Astrocyte (in vitro differentiated cells and primary cell): ENCODE measurements around the gene PTPN20. TPM values are rescaled to one million over a fixed set of nuclear protein-coding genes. Genes with fewer than 3 reads are reported as not detected.

ENCODE experiments used
- DNase-seq: peaks from one replicate; pipeline ENCODE4 v3.0.0-alpha.2; 2010; ENCODE audit warnings: low read depth
- FAIRE-seq: peaks from 2 replicates; lab custom pipeline; 2011; peaks lifted over from hg19 to GRCh38; lab: Jason Lieb, UNC
- H2AFZ ChIP-seq: 2 replicates; pipeline ENCODE4 v1.6.0; 2012; ENCODE audit warnings: low read depth, low read length, inconsistent platforms
- H3K27ac ChIP-seq: 2 replicates; pipeline ENCODE4 v1.5.1; 2011; ENCODE audit warnings: low read depth, low read length, inconsistent platforms
- H3K27me3 ChIP-seq: 2 replicates; pipeline ENCODE4 v1.6.0; 2011; ENCODE audit warnings: low read length, inconsistent platforms; ENCODE audit not compliant: insufficient read depth
- H3K36me3 ChIP-seq: 2 replicates; pipeline ENCODE4 v1.5.1; 2011; ENCODE audit warnings: low read length, inconsistent platforms; ENCODE audit not compliant: insufficient read depth
- H3K4me1 ChIP-seq: 2 replicates; pipeline ENCODE4 v1.5.1; 2011; ENCODE audit warnings: low read length, inconsistent platforms; ENCODE audit not compliant: insufficient read depth
- H3K4me2 ChIP-seq: 2 replicates; pipeline ENCODE4 v1.6.0; 2012; ENCODE audit warnings: low read length, inconsistent platforms
- H3K4me3 ChIP-seq: 2 replicates; pipeline ENCODE4 v1.5.1; 2011; ENCODE audit warnings: low read depth, mild to moderate bottlenecking, low read length, inconsistent platforms; ENCODE audit not compliant: insufficient read depth
- H3K79me2 ChIP-seq: 2 replicates; pipeline ENCODE4 v1.6.0; 2012; ENCODE audit warnings: mild to moderate bottlenecking, low read length, inconsistent platforms; ENCODE audit not compliant: insufficient read depth
- H3K9ac ChIP-seq: 2 replicates; pipeline ENCODE4 v1.6.0; 2012; ENCODE audit warnings: mild to moderate bottlenecking, low read length, inconsistent platforms
- H3K9me3 ChIP-seq: 2 replicates; pipeline ENCODE4 v1.5.1; 2012; ENCODE audit warnings: low read depth, mild to moderate bottlenecking, low read length, inconsistent platforms; ENCODE audit not compliant: insufficient read depth
- H4K20me1 ChIP-seq: 2 replicates; pipeline ENCODE4 v1.6.0; 2012; ENCODE audit warnings: low read length, inconsistent platforms; ENCODE audit not compliant: insufficient read depth
- H3K27ac Mint-ChIP-seq: one replicate; pipeline ENCODE4 v1.8.0; 2021; ENCODE audit warnings: mild to moderate bottlenecking, mixed read lengths; ENCODE audit not compliant: unreplicated experiment
- H3K27me3 Mint-ChIP-seq: one replicate; pipeline ENCODE4 v1.8.0; 2021; ENCODE audit warnings: low read depth, mixed read lengths; ENCODE audit not compliant: unreplicated experiment
- H3K36me3 Mint-ChIP-seq: one replicate; pipeline ENCODE4 v1.8.0; 2021; ENCODE audit warnings: low read depth, mixed read lengths; ENCODE audit not compliant: unreplicated experiment
- H3K4me1 Mint-ChIP-seq: one replicate; pipeline ENCODE4 v1.8.0; 2021; ENCODE audit warnings: low read depth, mixed read lengths; ENCODE audit not compliant: unreplicated experiment
- H3K4me3 Mint-ChIP-seq: one replicate; pipeline ENCODE4 v1.8.0; 2021; ENCODE audit warnings: mild to moderate bottlenecking, moderate library complexity, mixed read lengths; ENCODE audit not compliant: unreplicated experiment
- H3K9me3 Mint-ChIP-seq: one replicate; pipeline ENCODE4 v1.8.0; 2021; ENCODE audit warnings: mild to moderate bottlenecking, mixed read lengths; ENCODE audit not compliant: unreplicated experiment
- EZH2 ChIP-seq: IDR thresholded peaks from 2 replicates; pipeline ENCODE4 v1.6.1; 2012; ENCODE audit warnings: mild to moderate bottlenecking, low read length, inconsistent platforms; ENCODE audit not compliant: insufficient read depth
- total RNA-seq: library from RNA; stranded (reverse); gene quantifications from 2 replicates; pipeline ENCODE4 v1.2.1, GENCODE V29; 2021
- TF ChIP-seq, protein P1 (sequence below): IDR thresholded peaks from 2 replicates; pipeline ENCODE4 v1.5.1; 2011; ENCODE audit warnings: low read depth, mild to moderate bottlenecking, inconsistent platforms, low read length, moderate library complexity; ENCODE audit not compliant: insufficient read depth

Gene PTPN20
- total RNA-seq, 1 donor from 2014 or later, result not detected

DNA sequence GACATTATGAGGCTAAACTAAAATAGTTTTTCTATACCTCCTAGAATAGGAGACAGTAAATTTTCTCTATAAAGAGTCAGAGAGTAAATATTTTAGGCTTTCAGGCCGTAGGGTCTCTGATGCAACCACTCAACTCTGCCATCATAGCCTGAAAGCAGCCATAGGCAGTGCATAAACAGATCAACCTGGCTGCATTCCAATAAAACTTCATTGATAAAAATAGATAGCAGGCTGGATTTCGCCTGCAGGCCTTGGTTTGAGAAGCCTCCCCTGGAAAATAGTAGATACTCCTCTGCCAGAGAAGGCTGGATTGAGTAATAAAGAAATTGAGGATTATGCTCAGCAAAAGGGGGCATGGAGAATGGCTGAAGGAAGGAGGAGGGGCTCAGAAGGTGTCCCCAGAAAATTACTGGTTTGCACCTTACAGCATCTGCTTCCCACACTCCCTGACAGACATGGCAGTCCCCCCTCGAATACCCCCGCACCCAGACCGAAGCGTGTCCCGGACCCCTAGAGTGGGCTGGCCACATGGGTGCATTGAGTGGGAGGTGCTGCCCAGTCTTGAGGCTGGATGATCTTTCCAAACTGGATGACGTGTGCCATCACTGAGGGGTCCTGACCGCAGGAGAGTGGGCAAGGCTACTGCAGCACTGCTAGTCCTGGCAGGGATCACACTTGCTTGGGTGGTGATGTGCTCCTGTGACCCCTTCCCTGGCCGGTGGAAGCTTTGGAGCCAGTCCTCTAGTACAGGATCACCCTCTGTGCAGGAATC is 126.6 kb downstream of the PTPN20 start:
- no peaks in the 10 kb centered on the region for H3K79me2 ChIP-seq
- Mint-ChIP-seq H3K27me3 (peaks cover 67% of the 10 kb centered on the region), H3K36me3 (no peaks in the 10 kb centered on the region), H3K9me3 (no peaks in the 10 kb centered on the region), H3K4me3 (no peak overlapping the region), H3K27ac (no peak overlapping the region), H3K4me1 (no peaks in the 10 kb centered on the region)
- no peaks in the 10 kb centered on the region for H3K36me3 ChIP-seq
- H3K4me2 ChIP-seq, result no peak overlapping the region
- no peaks in the 10 kb centered on the region for H4K20me1 ChIP-seq
- no peak overlapping the region for H2AFZ ChIP-seq
- no peaks in the 10 kb centered on the region for H3K9me3 ChIP-seq
- no peaks in the 10 kb centered on the region for H3K4me1 ChIP-seq
- FAIRE-seq (no peak), DNase-seq (no peak)
- H3K27ac ChIP-seq, result no peak overlapping the region
- H3K27me3 ChIP-seq, result peaks cover 4% of the 10 kb centered on the region
- no peak overlapping the region for H3K4me3 ChIP-seq
- TF ChIP-seq, protein P1, sequence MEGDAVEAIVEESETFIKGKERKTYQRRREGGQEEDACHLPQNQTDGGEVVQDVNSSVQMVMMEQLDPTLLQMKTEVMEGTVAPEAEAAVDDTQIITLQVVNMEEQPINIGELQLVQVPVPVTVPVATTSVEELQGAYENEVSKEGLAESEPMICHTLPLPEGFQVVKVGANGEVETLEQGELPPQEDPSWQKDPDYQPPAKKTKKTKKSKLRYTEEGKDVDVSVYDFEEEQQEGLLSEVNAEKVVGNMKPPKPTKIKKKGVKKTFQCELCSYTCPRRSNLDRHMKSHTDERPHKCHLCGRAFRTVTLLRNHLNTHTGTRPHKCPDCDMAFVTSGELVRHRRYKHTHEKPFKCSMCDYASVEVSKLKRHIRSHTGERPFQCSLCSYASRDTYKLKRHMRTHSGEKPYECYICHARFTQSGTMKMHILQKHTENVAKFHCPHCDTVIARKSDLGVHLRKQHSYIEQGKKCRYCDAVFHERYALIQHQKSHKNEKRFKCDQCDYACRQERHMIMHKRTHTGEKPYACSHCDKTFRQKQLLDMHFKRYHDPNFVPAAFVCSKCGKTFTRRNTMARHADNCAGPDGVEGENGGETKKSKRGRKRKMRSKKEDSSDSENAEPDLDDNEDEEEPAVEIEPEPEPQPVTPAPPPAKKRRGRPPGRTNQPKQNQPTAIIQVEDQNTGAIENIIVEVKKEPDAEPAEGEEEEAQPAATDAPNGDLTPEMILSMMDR, result no peak
- no peak for TF ChIP-seq EZH2
- no peak overlapping the region for H3K9ac ChIP-seq

DNA sequence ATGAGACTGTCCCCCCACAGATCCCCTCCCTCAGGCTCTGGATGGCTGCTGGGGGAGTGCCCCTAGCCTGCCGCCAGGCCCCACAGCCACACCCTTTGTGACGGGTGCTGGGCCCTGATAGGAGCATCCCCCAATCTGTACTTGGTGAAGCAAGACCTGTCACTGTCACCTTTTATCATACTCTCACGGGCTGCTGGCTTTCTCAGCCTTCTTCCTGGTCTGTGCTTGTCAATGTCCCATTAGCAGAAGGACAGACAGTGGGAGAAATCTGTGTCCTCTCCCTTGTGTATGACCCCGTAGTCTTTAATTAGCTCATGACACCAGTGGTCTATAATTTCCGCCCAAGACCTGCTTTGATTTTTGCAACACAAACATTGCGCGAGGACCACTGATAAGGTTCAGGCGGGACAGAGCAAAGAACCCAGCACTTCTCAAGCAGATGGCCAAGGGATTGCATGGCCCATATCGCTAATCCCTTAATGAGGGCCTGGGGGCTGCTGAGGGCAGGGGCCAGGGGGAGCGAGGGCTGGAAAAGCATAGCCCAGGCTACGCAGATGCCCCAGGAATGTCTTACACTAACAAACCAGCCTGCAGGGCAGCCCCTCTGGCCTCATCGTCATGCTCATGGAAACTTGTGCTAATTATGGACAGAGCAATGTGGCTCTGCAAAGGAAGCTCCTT is 127.8 kb downstream of the PTPN20 start:
- Histone ChIP-seq H3K4me2 (no peak overlapping the region), H3K79me2 (no peaks in the 10 kb centered on the region), H2AFZ (no peak overlapping the region), H3K9ac (no peak overlapping the region), H3K9me3 (no peaks in the 10 kb centered on the region), H3K4me1 (no peaks in the 10 kb centered on the region), H3K4me3 (no peak overlapping the region), H3K36me3 (no peaks in the 10 kb centered on the region), H4K20me1 (no peaks in the 10 kb centered on the region), H3K27ac (no peak overlapping the region), H3K27me3 (peaks cover 3% of the 10 kb centered on the region)
- FAIRE-seq (no peak), DNase-seq (no peak)
- no peak overlapping the region for H3K4me3 Mint-ChIP-seq
- H3K4me1 Mint-ChIP-seq, result no peaks in the 10 kb centered on the region
- no peaks in the 10 kb centered on the region for H3K36me3 Mint-ChIP-seq
- H3K27me3 Mint-ChIP-seq, result peaks cover 74% of the 10 kb centered on the region
- TF ChIP-seq, protein P1, result no peak
- TF ChIP-seq EZH2, result no peak
- H3K27ac Mint-ChIP-seq, result no peak overlapping the region
- no peaks in the 10 kb centered on the region for H3K9me3 Mint-ChIP-seq

DNA sequence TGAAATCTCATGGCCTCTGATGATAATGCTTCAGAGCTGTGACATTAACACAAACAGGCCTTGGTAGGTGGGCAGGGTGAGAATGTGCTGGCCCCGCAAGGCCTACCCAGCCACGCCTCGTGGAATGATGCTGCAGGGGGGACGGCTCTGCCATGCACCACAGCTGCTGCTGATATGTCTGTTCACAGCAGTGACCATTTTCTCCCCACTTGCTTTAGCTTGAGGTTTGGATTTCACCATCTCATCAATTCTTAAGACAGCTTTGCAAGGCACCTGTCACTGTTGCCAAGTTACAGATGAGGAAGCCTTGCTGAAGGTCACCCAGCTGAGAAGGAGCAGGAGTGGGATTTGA is 128.3 kb downstream of the PTPN20 start:
- FAIRE-seq (no peak), DNase-seq (no peak)
- Histone ChIP-seq H3K4me3 (no peak overlapping the region), H3K36me3 (no peaks in the 10 kb centered on the region), H3K4me2 (no peak overlapping the region), H3K79me2 (no peaks in the 10 kb centered on the region), H3K9ac (no peak overlapping the region), H3K4me1 (no peaks in the 10 kb centered on the region), H4K20me1 (no peaks in the 10 kb centered on the region), H3K27me3 (peaks cover 3% of the 10 kb centered on the region), H2AFZ (no peak overlapping the region), H3K27ac (no peak overlapping the region), H3K9me3 (no peaks in the 10 kb centered on the region)
- Mint-ChIP-seq H3K27me3 (peaks cover 72% of the 10 kb centered on the region), H3K9me3 (no peaks in the 10 kb centered on the region), H3K27ac (no peak overlapping the region), H3K4me1 (no peaks in the 10 kb centered on the region), H3K36me3 (no peaks in the 10 kb centered on the region), H3K4me3 (no peak overlapping the region)
- TF ChIP-seq, protein P1, result no peak
- TF ChIP-seq EZH2, result no peak
